ENCODE results near the gene C17orf50. TPM values are rescaled to one million over a fixed set of nuclear protein-coding genes. Genes with fewer than 3 reads are reported as not detected.

The C17orf50 gene
- polyA plus RNA-seq, 1 donor (not counting 4 experiments of a cell fraction or from before 2014, with no cell fraction given): not detected

- no peak for FAIRE-seq
- H3K9ac ChIP-seq (ENCODE audit: control insufficient read depth, extremely low read depth, insufficient read depth, low read length): peak overlapping the region; percentile 96
- H3K79me2 ChIP-seq (ENCODE audit: control insufficient read depth, insufficient read depth, low read length): peaks cover 56% of the 10 kb centered on the region
- peak overlapping the region; percentile 100 for H3K4me2 ChIP-seq (ENCODE audit: control insufficient read depth, extremely low read depth, insufficient read depth, low read depth, low read length)
- dilution Hi-C loops (cut with MboI; ENCODE audit: extremely low pct_ligation_motif_present, low sequenced_read_pairs): no loop called here
- no peaks in the 10 kb centered on the region for H3K9me3 ChIP-seq (ENCODE audit: control insufficient read depth, low read depth, low read length)
- no peak for DNase-seq (ENCODE audit: low read depth, low spot score)
- peaks cover 2% of the 10 kb centered on the region for H3K9me1 ChIP-seq (ENCODE audit: control insufficient read depth, extremely low read depth, insufficient read depth, low read length)
- H3K4me1 ChIP-seq (ENCODE audit: control insufficient read depth, extremely low read depth, insufficient read depth, low read length): peaks cover 30% of the 10 kb centered on the region
- no peaks in the 10 kb centered on the region for H3K27me3 ChIP-seq (ENCODE audit: control insufficient read depth, extremely low read depth, insufficient read depth, low read length)
- no peak overlapping the region for H2AFZ ChIP-seq (ENCODE audit: control insufficient read depth, low read length)
- H4K20me1 ChIP-seq (ENCODE audit: control insufficient read depth, extremely low read depth, insufficient read depth, low read length): peaks cover 6% of the 10 kb centered on the region
- H3K4me3 ChIP-seq (ENCODE audit: control insufficient read depth in 2 of 3, extremely low read depth in 1 of 3, insufficient read depth in 2 of 3, low read depth in 1 of 3, low read length in 3 of 3): peak overlapping the region; percentile 75 to 95 (median 92)
- peaks cover 0 to 4% of the 10 kb centered on the region in 2 experiments for H3K36me3 ChIP-seq (ENCODE audit: control insufficient read depth in 2 of 2, extremely low read depth in 1 of 2, insufficient read depth in 2 of 2, low read length in 2 of 2)
- TF ChIP-seq EZH2 (IDR thresholded peaks at IDR 0.05; ENCODE audit: low read length): no peak
- no peak for TF ChIP-seq CTCF (optimal IDR thresholded peaks at IDR 0.05 in 1 of 3, IDR thresholded peaks at IDR 0.05 in 1 of 3, conservative IDR thresholded peaks at IDR 0.05 in 1 of 3; ENCODE audit: extremely low read depth in 1 of 3, insufficient read depth in 2 of 3, low read length in 3 of 3)
- peak overlapping the region; percentile 99 for H3K27ac ChIP-seq (ENCODE audit: control insufficient read depth, insufficient read depth, low read length)
Observed at GRCh38 chr17:35809855-35810461, 49.3 kb downstream of the C17orf50 start.

- Histone ChIP-seq H3K9me3 (ENCODE audit: control insufficient read depth, low read depth, low read length) (no peaks in the 10 kb centered on the region), H3K27me3 (ENCODE audit: control insufficient read depth, extremely low read depth, insufficient read depth, low read length) (no peaks in the 10 kb centered on the region), H3K36me3 (ENCODE audit: control insufficient read depth in 2 of 2, extremely low read depth in 1 of 2, insufficient read depth in 2 of 2, low read length in 2 of 2) (peaks cover 0 to 4% of the 10 kb centered on the region in 2 experiments), H3K79me2 (ENCODE audit: control insufficient read depth, insufficient read depth, low read length) (peaks cover 74% of the 10 kb centered on the region), H3K9ac (ENCODE audit: control insufficient read depth, extremely low read depth, insufficient read depth, low read length) (no peak overlapping the region), H3K9me1 (ENCODE audit: control insufficient read depth, extremely low read depth, insufficient read depth, low read length) (peaks cover 2% of the 10 kb centered on the region), H4K20me1 (ENCODE audit: control insufficient read depth, extremely low read depth, insufficient read depth, low read length) (peaks cover 16% of the 10 kb centered on the region), H3K4me2 (ENCODE audit: control insufficient read depth, extremely low read depth, insufficient read depth, low read depth, low read length) (peak overlapping the region; percentile 100), H2AFZ (ENCODE audit: control insufficient read depth, low read length) (no peak overlapping the region), H3K4me1 (ENCODE audit: control insufficient read depth, extremely low read depth, insufficient read depth, low read length) (peaks cover 30% of the 10 kb centered on the region), H3K27ac (ENCODE audit: control insufficient read depth, insufficient read depth, low read length) (no peak overlapping the region), H3K4me3 (ENCODE audit: control insufficient read depth in 2 of 3, extremely low read depth in 1 of 3, insufficient read depth in 2 of 3, low read depth in 1 of 3, low read length in 3 of 3) (no peak overlapping the region)
- dilution Hi-C loops (cut with MboI; ENCODE audit: extremely low pct_ligation_motif_present, low sequenced_read_pairs): no loop called here
- TF ChIP-seq EZH2 (IDR thresholded peaks at IDR 0.05; ENCODE audit: low read length) (no peak), CTCF (optimal IDR thresholded peaks at IDR 0.05 in 1 of 3, IDR thresholded peaks at IDR 0.05 in 1 of 3, conservative IDR thresholded peaks at IDR 0.05 in 1 of 3; ENCODE audit: extremely low read depth in 1 of 3, insufficient read depth in 2 of 3, low read length in 3 of 3) (no peak)
- no peak for DNase-seq (ENCODE audit: low read depth, low spot score)
- no peak for FAIRE-seq
Observed at GRCh38 chr17:35811759-35812158, 51.1 kb downstream of the C17orf50 start.
